H9 (cell line): Measurements from ENCODE around the gene TAF4B. TPM values are rescaled to one million over a fixed set of nuclear protein-coding genes. Genes with fewer than 3 reads are reported as not detected.

Experiments
- DNase-seq: peaks from one replicate; pipeline ENCODE4 v3.0.0-alpha.2; 2017
- H2AFZ ChIP-seq: one replicate; pipeline ENCODE4 v1.6.1; 2013; ENCODE audit warnings: mild to moderate bottlenecking, low read length, control low read depth, moderate library complexity
- H2AK5ac ChIP-seq: 2 replicates; pipeline ENCODE4 v1.6.1; 2013; ENCODE audit warnings: low read length, control low read depth, mixed read lengths; ENCODE audit not compliant: insufficient read length
- H2BK120ac ChIP-seq: one replicate; pipeline ENCODE4 v1.6.1; 2013; ENCODE audit warnings: low read depth, mild to moderate bottlenecking, low read length, control low read depth, inconsistent platforms; ENCODE audit not compliant: poor library complexity, severe bottlenecking
- H2BK12ac ChIP-seq: 2 replicates; pipeline ENCODE4 v1.6.1; 2013; ENCODE audit warnings: low read length, control low read depth, mixed read lengths, low read depth; ENCODE audit not compliant: insufficient read length
- H2BK15ac ChIP-seq: 2 replicates; pipeline ENCODE4 v1.6.1; 2013; ENCODE audit warnings: low read depth, low read length, control low read depth
- H2BK20ac ChIP-seq: one replicate; pipeline ENCODE4 v1.6.1; 2013; ENCODE audit warnings: low read depth, mild to moderate bottlenecking, low read length, control low read depth, inconsistent platforms; ENCODE audit not compliant: poor library complexity, severe bottlenecking
- H2BK5ac ChIP-seq: 2 replicates; pipeline ENCODE4 v1.6.1; 2013; ENCODE audit warnings: low read length, control low read depth, mixed read lengths; ENCODE audit not compliant: insufficient read length
- H3K14ac ChIP-seq: 2 replicates; pipeline ENCODE4 v1.6.1; 2013; ENCODE audit warnings: low read length, control low read depth; ENCODE audit not compliant: insufficient read depth
- H3K18ac ChIP-seq: 2 replicates; pipeline ENCODE4 v1.6.1; 2013; ENCODE audit warnings: low read depth, mild to moderate bottlenecking, mixed read lengths, low read length, control low read depth; ENCODE audit not compliant: insufficient read length
- H3K23ac ChIP-seq: 2 replicates; pipeline ENCODE4 v1.6.1; 2013; ENCODE audit warnings: low read length, control low read depth, mixed read lengths, low read depth; ENCODE audit not compliant: insufficient read length
- H3K23me2 ChIP-seq: 2 replicates; pipeline ENCODE4 v1.6.1; 2013; ENCODE audit warnings: low read depth, mild to moderate bottlenecking, mixed read lengths, low read length, control low read depth; ENCODE audit not compliant: insufficient read length, poor library complexity, severe bottlenecking
- H3K27ac ChIP-seq: 2 replicates; pipeline ENCODE4 v1.5.1; 2013; ENCODE audit warnings: low read length, control low read depth, mixed read lengths, low read depth; ENCODE audit not compliant: insufficient read length
- H3K27me3 ChIP-seq: 2 replicates; pipeline ENCODE4 v1.6.1; 2013; ENCODE audit warnings: low read length, control low read depth, inconsistent platforms; ENCODE audit not compliant: insufficient read depth
- H3K4ac ChIP-seq: 2 replicates; pipeline ENCODE4 v1.6.1; 2013; ENCODE audit warnings: low read depth, mild to moderate bottlenecking, control low read depth, inconsistent platforms, low read length, moderate library complexity
- H3K4me1 ChIP-seq: 2 replicates; pipeline ENCODE4 v1.6.1; 2013; ENCODE audit warnings: low read length, control low read depth, inconsistent platforms; ENCODE audit not compliant: insufficient read depth
- H3K4me2 ChIP-seq: 2 replicates; pipeline ENCODE4 v1.6.1; 2013; ENCODE audit warnings: low read length, control low read depth, mixed read lengths; ENCODE audit not compliant: insufficient read length, insufficient read depth
- H3K56ac ChIP-seq: 2 replicates; pipeline ENCODE4 v1.6.1; 2013; ENCODE audit warnings: low read depth, mild to moderate bottlenecking, mixed read lengths, low read length, control low read depth; ENCODE audit not compliant: insufficient read length
- H3K79me1 ChIP-seq: 2 replicates; pipeline ENCODE4 v1.6.1; 2013; ENCODE audit warnings: low read depth, mild to moderate bottlenecking, moderate library complexity, low read length, control low read depth, inconsistent platforms; ENCODE audit not compliant: insufficient read depth, poor library complexity, severe bottlenecking
- H3K79me2 ChIP-seq: 2 replicates; pipeline ENCODE4 v1.6.1; 2013; ENCODE audit warnings: low read length, control low read depth, inconsistent platforms; ENCODE audit not compliant: insufficient read depth
- H3K9ac ChIP-seq: 2 replicates; pipeline ENCODE4 v1.6.1; 2013; ENCODE audit warnings: low read length, control low read depth, mixed read lengths; ENCODE audit not compliant: insufficient read length; ENCODE audit errors: extremely low read depth
- H3K9me3 ChIP-seq: one replicate; pipeline ENCODE4 v1.6.1; 2013; ENCODE audit warnings: low read depth, low read length, inconsistent platforms; ENCODE audit not compliant: control insufficient read depth
- H3T11ph ChIP-seq: one replicate; pipeline ENCODE4 v1.6.1; 2013; ENCODE audit warnings: mild to moderate bottlenecking, low read length, control low read depth, inconsistent platforms
- H4K20me1 ChIP-seq: one replicate; pipeline ENCODE4 v1.6.1; 2013; ENCODE audit not compliant: control insufficient read depth, insufficient read length, insufficient read depth
- H4K5ac ChIP-seq: 2 replicates; pipeline ENCODE4 v1.6.1; 2013; ENCODE audit warnings: low read depth, mild to moderate bottlenecking, mixed read lengths, low read length, control low read depth; ENCODE audit not compliant: insufficient read length
- H4K8ac ChIP-seq: replicated peaks from 2 replicates; pipeline ENCODE4 v1.6.1; 2013; ENCODE audit warnings: low read length, control low read depth, mixed read lengths, low read depth; ENCODE audit not compliant: insufficient read length
- H4K91ac ChIP-seq: 2 replicates; pipeline ENCODE4 v1.6.1; 2013; ENCODE audit warnings: low read depth, mild to moderate bottlenecking, moderate library complexity, mixed read lengths, low read length, control low read depth; ENCODE audit not compliant: insufficient read length
- H3K27ac Mint-ChIP-seq, 3 experiments: 2 replicates in 2 of 3; 3 replicates in 1 of 3; pipeline ENCODE4 v1.8.0; 2020 to 2021; ENCODE audit warnings: mixed read lengths in 3 of 3, mild to moderate bottlenecking in 1 of 3, moderate library complexity in 1 of 3
- H3K27me3 Mint-ChIP-seq: 2 replicates; pipeline ENCODE4 v1.8.0; 2021; ENCODE audit warnings: low read depth, mild to moderate bottlenecking, moderate library complexity, mixed read lengths
- H3K36me3 Mint-ChIP-seq, 3 experiments: 2 replicates in 2 of 3; 3 replicates in 1 of 3; pipeline ENCODE4 v1.8.0; 2020 to 2021; ENCODE audit warnings: low read depth in 3 of 3, mixed read lengths in 3 of 3; ENCODE audit not compliant: insufficient read depth in 1 of 3
- H3K4me1 Mint-ChIP-seq, 2 experiments: 2 replicates each; pipeline ENCODE4 v1.8.0; 2020; ENCODE audit warnings: mixed read lengths in 2 of 2
- H3K4me3 Mint-ChIP-seq, 2 experiments: 2 replicates in 1 of 2; 3 replicates in 1 of 2; pipeline ENCODE4 v1.8.0; 2020 to 2021; ENCODE audit warnings: mild to moderate bottlenecking in 2 of 2, mixed read lengths in 2 of 2, moderate library complexity in 1 of 2
- H3K9me3 Mint-ChIP-seq, 2 experiments: 2 replicates in 1 of 2; 3 replicates in 1 of 2; pipeline ENCODE4 v1.8.0; 2020; ENCODE audit warnings: mild to moderate bottlenecking in 2 of 2, mixed read lengths in 2 of 2, moderate library complexity in 1 of 2
- CTCF ChIP-seq: fragments of 200-600 bp; sonication (generic); conservative IDR thresholded peaks from 3 replicates; pipeline ENCODE4 v1.8.0; 2021; ENCODE audit warnings: antibody characterized with exemption, mild to moderate bottlenecking
- WGBS: extraction: QIAGEN DNeasy Blood & Tissue Kit; methylation state at CpG from one replicate; pipeline ENCODE4 v1.1.7; 2013; ENCODE audit warnings: missing lambda C conversion rate, low lambda C conversion rate, mixed read lengths; ENCODE audit not compliant: insufficient read length; ENCODE audit errors: extremely low coverage; 5-methylcytosine and 5-hydroxymethylcytosine counted together
- total RNA-seq: library from RNA; stranded (reverse); gene quantifications from 2 replicates; pipeline ENCODE4 v1.2.1, GENCODE V29; 2021

Gene TAF4B
- total RNA-seq, 1 experiment from 2014 or later = 19.8 TPM

GRCh38 chr18:26409091-26409490, 182.8 kb downstream of the TAF4B start:
- no peak overlapping the region for H3K18ac ChIP-seq
- H2AFZ ChIP-seq = no peak overlapping the region
- H2BK5ac ChIP-seq = no peak overlapping the region
- DNase-seq = no peak
- H3T11ph ChIP-seq = no peak overlapping the region
- Mint-ChIP-seq H3K27me3 (no peaks in the 10 kb centered on the region; the same call in 1 of the 2 replicates), H3K9me3 (no peaks in the 10 kb centered on the region), H3K4me3 (no peak overlapping the region), H3K27ac (no peak overlapping the region), H3K4me1 (peaks cover 19 to 29% of the 10 kb centered on the region in 2 experiments), H3K36me3 (no peaks in the 10 kb centered on the region)
- no peak overlapping the region for H4K5ac ChIP-seq
- no peak overlapping the region for H2AK5ac ChIP-seq
- no peak overlapping the region for H3K4ac ChIP-seq
- peaks cover 9% of the 10 kb centered on the region; the same call in 1 of the 2 replicates for H3K4me1 ChIP-seq
- no peak overlapping the region for H3K4me2 ChIP-seq
- no peak overlapping the region for H2BK12ac ChIP-seq
- no peaks in the 10 kb centered on the region for H3K9me3 ChIP-seq
- WGBS = no CpG with 5 or more reads among the region's 4 CpGs
- no peaks in the 10 kb centered on the region for H3K79me1 ChIP-seq
- no peak overlapping the region for H2BK15ac ChIP-seq
- H4K91ac ChIP-seq = no peak overlapping the region
- no peak overlapping the region for H3K14ac ChIP-seq
- no peak overlapping the region for H3K23ac ChIP-seq
- H3K9ac ChIP-seq = no peak overlapping the region
- no peak overlapping the region for H2BK120ac ChIP-seq
- H3K23me2 ChIP-seq = no peaks in the 10 kb centered on the region
- H3K56ac ChIP-seq = no peak overlapping the region
- no peak overlapping the region for H2BK20ac ChIP-seq
- H4K8ac ChIP-seq = no peak overlapping the region
- H3K27ac ChIP-seq = no peak overlapping the region
- no peaks in the 10 kb centered on the region for H3K27me3 ChIP-seq
- no peaks in the 10 kb centered on the region for H3K79me2 ChIP-seq
- TF ChIP-seq CTCF = no peak
- no peaks in the 10 kb centered on the region for H4K20me1 ChIP-seq
